ENCODE measurements around the gene ARL4A.

Gene ARL4A

GRCh38 chr7:12731775-12732174 is 44.3 kb downstream of the ARL4A start:
- DNase-seq = no peak
- Mint-ChIP-seq H3K4me3 (no peak overlapping the region), H3K27me3 (ENCODE audit: low read depth, poor library complexity) (peaks cover 3% of the 10 kb centered on the region), H3K27ac (no peak overlapping the region), H3K9me3 (no peaks in the 10 kb centered on the region), H3K4me1 (peaks cover 11% of the 10 kb centered on the region), H3K36me3 (ENCODE audit: low read depth) (no peaks in the 10 kb centered on the region)
- TF ChIP-seq, protein P1, sequence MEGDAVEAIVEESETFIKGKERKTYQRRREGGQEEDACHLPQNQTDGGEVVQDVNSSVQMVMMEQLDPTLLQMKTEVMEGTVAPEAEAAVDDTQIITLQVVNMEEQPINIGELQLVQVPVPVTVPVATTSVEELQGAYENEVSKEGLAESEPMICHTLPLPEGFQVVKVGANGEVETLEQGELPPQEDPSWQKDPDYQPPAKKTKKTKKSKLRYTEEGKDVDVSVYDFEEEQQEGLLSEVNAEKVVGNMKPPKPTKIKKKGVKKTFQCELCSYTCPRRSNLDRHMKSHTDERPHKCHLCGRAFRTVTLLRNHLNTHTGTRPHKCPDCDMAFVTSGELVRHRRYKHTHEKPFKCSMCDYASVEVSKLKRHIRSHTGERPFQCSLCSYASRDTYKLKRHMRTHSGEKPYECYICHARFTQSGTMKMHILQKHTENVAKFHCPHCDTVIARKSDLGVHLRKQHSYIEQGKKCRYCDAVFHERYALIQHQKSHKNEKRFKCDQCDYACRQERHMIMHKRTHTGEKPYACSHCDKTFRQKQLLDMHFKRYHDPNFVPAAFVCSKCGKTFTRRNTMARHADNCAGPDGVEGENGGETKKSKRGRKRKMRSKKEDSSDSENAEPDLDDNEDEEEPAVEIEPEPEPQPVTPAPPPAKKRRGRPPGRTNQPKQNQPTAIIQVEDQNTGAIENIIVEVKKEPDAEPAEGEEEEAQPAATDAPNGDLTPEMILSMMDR (IDR thresholded peaks at IDR 0.05) = no peak

GRCh38 chr7:12732428-12732827 is 45.0 kb downstream of the ARL4A start:
- Mint-ChIP-seq H3K27ac (no peak overlapping the region), H3K27me3 (ENCODE audit: low read depth, poor library complexity) (peaks cover 3% of the 10 kb centered on the region), H3K36me3 (ENCODE audit: low read depth) (no peaks in the 10 kb centered on the region), H3K4me3 (no peak overlapping the region), H3K9me3 (no peaks in the 10 kb centered on the region), H3K4me1 (peaks cover 10% of the 10 kb centered on the region)
- TF ChIP-seq, protein P1 (IDR thresholded peaks at IDR 0.05) = no peak
- DNase-seq = no peak

DNA sequence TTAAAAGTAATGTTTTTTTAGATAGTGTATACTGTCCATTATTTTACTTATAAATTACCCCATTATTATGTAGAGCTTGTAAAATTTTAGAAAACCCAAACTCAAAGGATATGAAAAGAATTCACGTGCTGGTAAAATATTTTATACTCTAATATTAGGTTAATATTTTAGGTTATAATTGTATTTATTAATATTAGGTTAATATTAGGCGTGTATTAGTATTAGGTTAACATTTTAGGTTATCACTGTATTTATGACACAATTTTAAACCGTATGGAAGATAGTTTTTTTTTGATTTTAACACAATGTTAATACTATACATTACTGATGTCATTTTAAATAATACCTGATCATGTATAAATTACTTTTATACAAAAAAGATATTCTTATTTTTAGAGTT is 48.5 kb downstream of the ARL4A start:
- DNase-seq = no peak
- no peaks in the 10 kb centered on the region for H3K36me3 Mint-ChIP-seq (ENCODE audit: low read depth)
- no peaks in the 10 kb centered on the region for H3K27me3 Mint-ChIP-seq (ENCODE audit: low read depth, poor library complexity)
- TF ChIP-seq, protein P1 (IDR thresholded peaks at IDR 0.05) = no peak
- no peak overlapping the region for H3K27ac Mint-ChIP-seq
- peaks cover 16% of the 10 kb centered on the region for H3K4me1 Mint-ChIP-seq
- H3K9me3 Mint-ChIP-seq = no peaks in the 10 kb centered on the region
- H3K4me3 Mint-ChIP-seq = no peak overlapping the region

- Mint-ChIP-seq H3K36me3 (ENCODE audit: low read depth) (no peaks in the 10 kb centered on the region), H3K4me1 (peaks cover 16% of the 10 kb centered on the region), H3K4me3 (no peak overlapping the region), H3K27ac (no peak overlapping the region), H3K27me3 (ENCODE audit: low read depth, poor library complexity) (no peaks in the 10 kb centered on the region), H3K9me3 (no peaks in the 10 kb centered on the region)
- TF ChIP-seq, protein P1 (IDR thresholded peaks at IDR 0.05) = no peak
- no peak for DNase-seq
Observed at GRCh38 chr7:12737373-12737772, 49.9 kb downstream of the ARL4A start.

- no peak for DNase-seq
- TF ChIP-seq, protein P1 (IDR thresholded peaks at IDR 0.05) = no peak
- Mint-ChIP-seq H3K4me3 (no peak overlapping the region), H3K4me1 (peaks cover 16% of the 10 kb centered on the region), H3K27me3 (ENCODE audit: low read depth, poor library complexity) (no peaks in the 10 kb centered on the region), H3K36me3 (ENCODE audit: low read depth) (no peaks in the 10 kb centered on the region), H3K9me3 (no peaks in the 10 kb centered on the region), H3K27ac (no peak overlapping the region)
Observed at GRCh38 chr7:12737836-12738235, 50.4 kb downstream of the ARL4A start.

GRCh38 chr7:12738665-12739064 is 51.2 kb downstream of the ARL4A start:
- H3K4me1 Mint-ChIP-seq = peaks cover 16% of the 10 kb centered on the region

More at GRCh38 chr7:12738665-12739064, 51.2 kb downstream of the ARL4A start:
- no peaks in the 10 kb centered on the region for H3K9me3 Mint-ChIP-seq
- TF ChIP-seq, protein P1 (IDR thresholded peaks at IDR 0.05) = no peak
- H3K36me3 Mint-ChIP-seq (ENCODE audit: low read depth) = no peaks in the 10 kb centered on the region
- H3K27ac Mint-ChIP-seq = no peak overlapping the region
- no peak for DNase-seq
- no peaks in the 10 kb centered on the region for H3K27me3 Mint-ChIP-seq (ENCODE audit: low read depth, poor library complexity)
- no peak overlapping the region for H3K4me3 Mint-ChIP-seq
